GM23338 (cell line): ENCODE results near the gene HIVEP3. TPM values are rescaled to one million over a fixed set of nuclear protein-coding genes. Genes with fewer than 3 reads are reported as not detected.

Experiments used
- ATAC-seq: fragments of 200-7000 bp; cut with Tn5 transposase; 3 replicates; pipeline ENCODE4 v1.9.1; 2020
- DNase-seq: peaks from one replicate; pipeline ENCODE4 v3.0.0-alpha.2; 2015; ENCODE audit warnings: low spot score
- H2AFZ ChIP-seq: fragments of 200-600 bp; sonication (generic); 2 replicates; pipeline ENCODE4 v1.8.0; 2016; ENCODE audit warnings: antibody characterized with exemption, mild to moderate bottlenecking, moderate library complexity
- H3F3A ChIP-seq: fragments of 200-600 bp; sonication (generic); replicated peaks from 2 replicates; pipeline ENCODE4 v1.8.0; 2017; ENCODE audit warnings: antibody characterized with exemption, mixed run types, low read depth
- H3K27ac ChIP-seq: fragments of 200-600 bp; sonication (generic); 2 replicates; pipeline ENCODE4 v1.6.1; 2016; ENCODE audit warnings: low read depth
- H3K27me3 ChIP-seq: fragments of 200-600 bp; sonication (generic); 2 replicates; pipeline ENCODE4 v1.8.0; 2016; ENCODE audit warnings: mild to moderate bottlenecking, mixed run types, moderate library complexity; ENCODE audit not compliant: insufficient read depth
- H3K36me3 ChIP-seq: fragments of 200-600 bp; sonication (generic); 2 replicates; pipeline ENCODE4 v1.8.0; 2016; ENCODE audit warnings: mild to moderate bottlenecking; ENCODE audit not compliant: insufficient read depth
- H3K4me1 ChIP-seq: fragments of 200-600 bp; sonication (generic); 2 replicates; pipeline ENCODE4 v1.8.0; 2016; ENCODE audit warnings: mild to moderate bottlenecking, moderate library complexity; ENCODE audit not compliant: insufficient read depth
- H3K4me2 ChIP-seq: fragments of 200-600 bp; sonication (generic); 2 replicates; pipeline ENCODE4 v1.7.1; 2017; ENCODE audit warnings: mixed run types
- H3K4me3 ChIP-seq: fragments of 200-600 bp; sonication (generic); 2 replicates; pipeline ENCODE4 v1.6.1; 2016; ENCODE audit warnings: mixed run types
- H3K79me2 ChIP-seq: fragments of 200-600 bp; sonication (generic); replicated peaks from 2 replicates; pipeline ENCODE4 v1.8.0; 2017; ENCODE audit warnings: mild to moderate bottlenecking; ENCODE audit not compliant: insufficient read depth
- H3K9me2 ChIP-seq: fragments of 200-600 bp; sonication (generic); 2 replicates; pipeline ENCODE4 v1.8.0; 2017; ENCODE audit not compliant: insufficient read depth
- H4K20me1 ChIP-seq: fragments of 200-600 bp; sonication (generic); replicated peaks from 2 replicates; pipeline ENCODE4 v1.8.0; 2017; ENCODE audit warnings: mild to moderate bottlenecking; ENCODE audit not compliant: insufficient read depth
- H3K27ac Mint-ChIP-seq: 2 replicates; pipeline ENCODE4 v1.8.0; 2020; ENCODE audit warnings: inconsistent platforms, mild to moderate bottlenecking, moderate library complexity, mixed read lengths
- H3K27me3 Mint-ChIP-seq: 3 replicates; pipeline ENCODE4 v1.8.0; 2022; ENCODE audit warnings: low read depth, mild to moderate bottlenecking, moderate library complexity, mixed read lengths, inconsistent platforms; ENCODE audit not compliant: insufficient read depth, poor library complexity
- H3K36me3 Mint-ChIP-seq: 3 replicates; pipeline ENCODE4 v1.8.0; 2021; ENCODE audit warnings: low read depth, mild to moderate bottlenecking, inconsistent platforms, moderate library complexity, mixed read lengths
- H3K4me1 Mint-ChIP-seq: 3 replicates; pipeline ENCODE4 v1.8.0; 2020; ENCODE audit warnings: mild to moderate bottlenecking, inconsistent platforms, mixed read lengths
- H3K4me3 Mint-ChIP-seq: 3 replicates; pipeline ENCODE4 v1.8.0; 2021; ENCODE audit warnings: moderate library complexity, mild to moderate bottlenecking, inconsistent platforms, mixed read lengths
- H3K9me3 Mint-ChIP-seq: 3 replicates; pipeline ENCODE4 v1.8.0; 2020; ENCODE audit warnings: moderate library complexity, mild to moderate bottlenecking, inconsistent platforms, mixed read lengths
- ETS1 ChIP-seq: IDR thresholded peaks from 2 replicates; pipeline ENCODE4 v1.6.1; 2016; ENCODE audit warnings: antibody characterized with exemption
- EZH2 ChIP-seq: fragments of 200-600 bp; sonication (generic); IDR thresholded peaks from one replicate; pipeline ENCODE4 v1.8.0; 2017; ENCODE audit warnings: antibody characterized with exemption, mild to moderate bottlenecking, low read depth; ENCODE audit not compliant: unreplicated experiment
- EZH2phosphoT487 ChIP-seq: fragments of 200-600 bp; sonication (generic); IDR thresholded peaks from one replicate; pipeline ENCODE4 v1.8.1; 2018; ENCODE audit warnings: antibody characterized with exemption; ENCODE audit not compliant: unreplicated experiment
- JUNB ChIP-seq: IDR thresholded peaks from one replicate; pipeline ENCODE4 v1.6.1; 2016; ENCODE audit warnings: antibody characterized with exemption; ENCODE audit not compliant: unreplicated experiment
- NANOG ChIP-seq: IDR thresholded peaks from 2 replicates; pipeline ENCODE4 v1.6.1; 2016; ENCODE audit warnings: antibody characterized with exemption, borderline replicate concordance
- POLR2AphosphoS5 ChIP-seq: IDR thresholded peaks from 2 replicates; pipeline ENCODE4 v1.6.1; 2016; ENCODE audit warnings: antibody characterized with exemption, low read depth
- ZNF114 ChIP-seq: fragments of 250-450 bp; sonication (Bioruptor Pico); IDR thresholded peaks from 2 replicates; pipeline ENCODE4 v1.5.0; 2020; ENCODE audit warnings: mild to moderate bottlenecking, moderate library complexity
- ZNF331 ChIP-seq: fragments of 250-450 bp; sonication (Bioruptor Pico); IDR thresholded peaks from 2 replicates; pipeline ENCODE4 v1.5.0; 2020; ENCODE audit warnings: low read depth, mild to moderate bottlenecking, moderate library complexity
- polyA plus RNA-seq: library from polyadenylated mRNA; unstranded; fragments of >200 nt; fragmentation: Nextera tagmentation; extraction: Ambion mirVana; gene quantifications from 2 replicates; pipeline ENCODE4 v1.2.1, GENCODE V29; 2016
- total RNA-seq: library from RNA; depleted of rRNA; stranded (reverse); fragments of >200 nt; shearing (Covaris generic); gene quantifications from 2 replicates; pipeline ENCODE4 v1.2.3, GENCODE V29; 2014

Gene HIVEP3
- total and polyA plus RNA-seq, 2 experiments from 2014 or later, result 0.14 to 0.24 TPM

- TF ChIP-seq ZNF114 (CRISPR knock-in tag) (no peak), JUNB (no peak), POLR2AphosphoS5 (no peak), EZH2 (no peak), ZNF331 (CRISPR knock-in tag) (no peak)
Measured at GRCh38 chr1:41784531-41785274, 134.0 kb downstream of the HIVEP3 start (continued).

DNA sequence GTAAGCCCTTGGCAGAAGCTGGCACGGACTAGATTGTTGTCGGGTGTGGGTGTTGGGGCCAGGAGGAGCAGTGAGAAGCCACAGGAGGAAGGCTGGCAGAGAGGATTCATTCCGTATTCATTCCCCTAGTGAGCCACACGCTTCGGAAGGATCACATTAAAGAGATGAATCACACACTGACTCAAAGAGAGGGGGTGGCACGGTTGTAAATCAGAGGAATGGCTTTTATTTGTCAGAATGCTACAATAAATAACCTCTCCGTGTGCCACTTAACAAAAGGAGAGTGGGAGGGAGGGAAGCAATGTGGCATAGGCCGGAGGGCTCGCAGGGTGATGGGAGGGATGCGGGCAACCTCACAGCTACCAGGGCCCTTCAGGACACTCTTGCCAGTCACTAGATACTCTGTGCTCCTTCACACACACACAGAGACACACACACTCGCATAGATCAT is 135.5 kb downstream of the HIVEP3 start:
- Histone ChIP-seq H3K27me3 (no peaks in the 10 kb centered on the region), H2AFZ (no peak overlapping the region), H3K36me3 (no peaks in the 10 kb centered on the region), H4K20me1 (no peaks in the 10 kb centered on the region), H3K4me2 (no peak overlapping the region), H3K9me2 (no peaks in the 10 kb centered on the region), H3K27ac (no peak overlapping the region), H3K79me2 (no peaks in the 10 kb centered on the region), H3K4me3 (no peak overlapping the region), H3F3A (no peaks in the 10 kb centered on the region), H3K4me1 (no peaks in the 10 kb centered on the region)
- Mint-ChIP-seq H3K27ac (no peak overlapping the region), H3K36me3 (no peaks in the 10 kb centered on the region), H3K4me3 (no peak overlapping the region), H3K4me1 (peaks cover 10% of the 10 kb centered on the region; the same call in 2 of the 3 replicates), H3K27me3 (peaks cover 8% of the 10 kb centered on the region), H3K9me3 (peaks cover 3% of the 10 kb centered on the region; the same call in 2 of the 3 replicates)
- no peak for DNase-seq
- TF ChIP-seq POLR2AphosphoS5, result no peak
- no peak for ATAC-seq

DNA sequence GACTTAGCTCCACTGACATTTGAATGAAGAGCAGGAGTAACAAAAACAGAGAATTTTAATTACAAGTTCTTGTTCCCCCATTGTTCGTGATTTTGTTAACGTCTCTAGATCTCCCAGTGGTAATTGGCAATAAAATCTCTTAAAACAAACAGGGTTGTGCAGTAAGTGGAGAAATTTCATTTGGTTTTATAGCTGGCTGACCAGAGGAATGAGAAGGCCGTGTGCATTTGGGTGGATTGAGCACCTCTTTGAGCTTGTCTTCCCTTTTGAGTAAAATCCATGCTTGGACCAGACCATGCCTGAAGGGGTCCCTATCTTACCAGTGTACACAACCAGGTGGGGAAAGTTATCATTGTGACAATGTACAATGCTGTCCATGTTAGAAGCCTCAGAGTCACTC is 137.8 kb downstream of the HIVEP3 start:
- no peaks in the 10 kb centered on the region for H3K36me3 Mint-ChIP-seq
- Histone ChIP-seq H3K9me2 (no peaks in the 10 kb centered on the region), H2AFZ (no peak overlapping the region), H3K36me3 (no peaks in the 10 kb centered on the region), H3F3A (no peaks in the 10 kb centered on the region), H3K4me3 (no peak overlapping the region), H3K79me2 (no peaks in the 10 kb centered on the region), H3K27me3 (no peaks in the 10 kb centered on the region), H3K4me1 (no peaks in the 10 kb centered on the region), H3K4me2 (no peak overlapping the region), H4K20me1 (no peaks in the 10 kb centered on the region), H3K27ac (no peak overlapping the region)
- peaks cover 8% of the 10 kb centered on the region for H3K27me3 Mint-ChIP-seq
- peaks cover 10% of the 10 kb centered on the region; the same call in 2 of the 3 replicates for H3K4me1 Mint-ChIP-seq
- H3K27ac Mint-ChIP-seq, result no peak overlapping the region
- DNase-seq (no peak), ATAC-seq (no peak)
- no peak for TF ChIP-seq EZH2phosphoT487
- no peak for TF ChIP-seq JUNB
- TF ChIP-seq POLR2AphosphoS5, result no peak
- TF ChIP-seq NANOG, result no peak
- TF ChIP-seq EZH2, result no peak
- no peak for TF ChIP-seq ETS1
- no peak for TF ChIP-seq ZNF114 (CRISPR knock-in tag)
- no peak overlapping the region for H3K4me3 Mint-ChIP-seq
- H3K9me3 Mint-ChIP-seq, result peaks cover 3% of the 10 kb centered on the region; the same call in 2 of the 3 replicates
